ENCODE results near the gene YEATS2.

GRCh38 chr3:183839751-183840150, 142.2 kb downstream of the YEATS2 start:
- no peak for TF ChIP-seq CTCF (IDR thresholded peaks at IDR 0.05; ENCODE audit: insufficient read depth, low read length)
- TF ChIP-seq POLR2AphosphoS5 (IDR thresholded peaks at IDR 0.05; ENCODE audit: low read depth) = no peak
